NCI-H82 treated with DMSO at 0.1 percent for 48 hours (cell line): ENCODE measurements around the gene SNRPA1.

ENCODE experiments used
- DNase-seq: peaks from one replicate; lab custom pipeline; 2025; ENCODE audit not compliant: unreplicated experiment; lab: John Stamatoyannopoulos, UW

The SNRPA1 gene

DNA sequence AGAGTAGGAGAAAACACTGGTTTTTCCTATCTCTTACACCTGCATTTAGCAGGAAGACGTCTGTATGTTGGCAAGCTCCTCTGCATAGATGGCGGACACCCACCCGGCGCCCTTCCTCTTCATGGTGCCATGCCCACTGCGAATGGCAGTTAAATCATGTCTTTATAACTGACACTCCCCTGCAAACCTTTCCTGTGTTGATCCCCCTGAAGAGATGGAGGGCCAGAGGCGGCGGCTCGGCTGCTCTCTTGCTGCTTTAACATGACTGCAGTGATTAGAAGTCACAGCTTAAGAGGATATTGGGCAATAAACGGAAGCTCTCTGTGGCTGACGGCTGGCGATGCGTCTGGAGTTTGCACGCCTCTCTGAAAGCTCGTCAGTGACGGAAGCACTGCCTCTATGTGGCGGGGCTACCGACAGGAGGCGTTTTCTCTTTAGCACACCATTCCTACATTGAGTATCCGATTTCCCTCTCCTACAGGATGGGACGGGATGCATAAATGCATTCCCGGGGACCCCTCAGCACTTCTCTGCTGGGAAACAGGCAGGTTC, 25.5 kb upstream of the SNRPA1 start:
- DNase-seq = peak; percentile 43

DNA sequence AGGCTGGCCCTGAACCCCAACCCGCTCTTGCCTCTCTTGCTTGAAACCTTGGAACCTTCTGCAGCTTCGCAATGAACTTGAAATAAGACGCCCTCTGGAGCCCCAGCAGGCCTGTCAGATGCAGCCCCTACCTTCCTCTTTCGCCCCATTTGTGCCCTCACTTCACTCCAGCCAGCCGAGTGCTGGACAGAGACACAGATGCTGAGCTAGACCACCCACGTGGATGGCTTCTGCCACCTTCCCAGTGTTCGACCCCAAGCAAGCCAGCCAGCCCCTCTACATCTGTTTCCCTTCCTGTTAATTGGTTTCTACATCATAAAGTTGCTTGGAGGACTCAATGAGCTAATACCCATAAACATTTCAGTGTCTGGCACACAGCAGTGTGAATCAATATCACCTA, 23.8 kb upstream of the SNRPA1 start:
- DNase-seq = no peak

DNA sequence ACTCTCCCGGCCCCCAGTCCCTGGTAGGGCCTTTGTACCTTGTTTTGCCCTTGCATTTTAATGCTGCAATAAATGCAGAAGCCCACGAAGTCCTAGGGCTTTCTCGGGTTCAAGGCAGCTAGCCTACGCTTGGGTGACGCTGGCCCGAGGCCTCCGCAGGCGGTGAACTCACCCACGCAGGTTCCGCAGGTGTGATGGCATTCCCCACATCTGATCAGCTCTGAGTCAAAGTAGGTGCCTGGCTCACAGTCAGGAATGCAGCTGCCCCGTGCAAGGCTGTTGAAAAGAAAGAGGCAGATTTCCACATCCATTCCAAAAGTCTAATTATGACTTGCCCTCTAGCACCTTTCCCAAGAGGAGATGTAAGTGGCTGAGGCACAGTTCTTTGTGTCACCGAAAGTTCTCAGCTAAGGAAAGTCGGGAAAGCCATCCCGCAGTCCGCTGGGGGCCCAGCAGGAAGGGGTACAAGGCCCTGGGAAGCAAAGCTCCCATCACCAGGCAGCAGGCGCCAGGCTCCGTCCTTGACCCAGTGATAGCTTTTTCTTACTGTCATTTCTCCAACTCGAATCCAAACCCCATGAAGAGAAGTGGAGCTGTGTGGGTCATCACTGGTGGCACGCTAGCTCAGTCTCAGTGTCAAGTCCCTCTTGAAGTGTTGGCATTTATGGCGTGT, 23.2 kb upstream of the SNRPA1 start:
- no peak for DNase-seq

DNA sequence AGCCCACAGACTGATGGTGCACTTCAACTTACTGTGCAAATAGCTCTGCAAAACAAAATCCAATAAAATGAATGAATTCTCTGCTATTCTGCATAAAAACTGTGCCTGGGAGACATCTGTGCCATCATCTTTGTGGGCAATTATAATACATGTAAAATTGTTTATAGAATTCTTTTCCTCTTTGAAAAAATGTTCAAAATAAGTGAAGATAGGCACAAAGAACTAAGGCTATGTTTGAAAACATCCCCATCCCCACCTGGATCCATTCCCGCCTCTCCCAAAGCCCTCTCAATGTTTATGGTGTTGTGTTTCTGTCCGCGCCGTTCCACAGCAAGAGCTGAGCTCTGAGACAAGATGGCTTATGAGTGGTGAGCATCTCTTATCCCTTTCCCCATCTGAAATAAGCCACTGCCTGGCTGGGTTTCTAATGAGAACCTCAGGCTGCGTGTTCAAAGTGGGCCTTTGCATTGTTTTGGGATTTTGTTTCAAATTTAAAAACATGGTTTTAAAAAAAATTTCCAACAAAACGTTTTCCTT, 22.4 kb upstream of the SNRPA1 start:
- DNase-seq = no peak

- no peak for DNase-seq
These were observed 21.5 kb upstream of the SNRPA1 start for GRCh38 chr15:101316529-101316928.

GRCh38 chr15:101315736-101316135, 20.7 kb upstream of the SNRPA1 start:
- DNase-seq = no peak

GRCh38 chr15:101314336-101315125, 19.5 kb upstream of the SNRPA1 start:
- DNase-seq = no peak

DNA sequence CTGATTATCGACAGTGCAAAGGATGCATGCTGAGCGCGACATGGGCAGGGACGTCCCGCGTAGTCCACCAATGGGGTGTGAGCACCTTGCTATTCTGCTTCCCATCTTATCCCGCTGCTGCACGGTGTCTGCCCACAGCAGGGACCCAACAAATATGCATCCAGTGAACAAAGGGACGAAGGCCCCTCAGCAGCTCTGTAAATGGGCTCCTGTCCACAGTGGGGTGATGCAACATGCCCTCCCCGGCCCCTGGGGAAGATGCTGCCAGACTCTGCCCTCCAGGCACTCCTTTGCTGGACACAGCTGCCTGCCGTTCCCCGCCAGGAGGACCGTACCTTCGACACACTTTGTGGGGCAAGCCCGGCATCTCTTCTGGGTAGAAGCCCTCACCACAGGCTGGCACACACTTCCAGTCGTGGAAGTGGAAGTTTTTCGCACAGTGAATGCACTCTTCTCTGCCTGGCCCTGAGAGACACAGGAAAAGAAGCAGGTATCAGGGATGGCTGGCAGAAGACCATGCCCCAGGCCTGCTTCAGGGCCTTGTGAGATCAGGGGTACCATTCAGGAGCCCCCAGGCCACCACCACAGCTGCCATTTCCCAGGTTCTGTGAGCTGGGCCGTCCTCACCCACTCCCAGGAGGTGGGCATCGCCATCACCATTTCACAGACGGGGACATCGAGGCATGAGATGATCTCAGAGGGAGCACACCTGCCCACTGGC, 18.2 kb upstream of the SNRPA1 start:
- no peak for DNase-seq

GRCh38 chr15:101310508-101310907, 15.5 kb upstream of the SNRPA1 start:
- DNase-seq = no peak

DNA sequence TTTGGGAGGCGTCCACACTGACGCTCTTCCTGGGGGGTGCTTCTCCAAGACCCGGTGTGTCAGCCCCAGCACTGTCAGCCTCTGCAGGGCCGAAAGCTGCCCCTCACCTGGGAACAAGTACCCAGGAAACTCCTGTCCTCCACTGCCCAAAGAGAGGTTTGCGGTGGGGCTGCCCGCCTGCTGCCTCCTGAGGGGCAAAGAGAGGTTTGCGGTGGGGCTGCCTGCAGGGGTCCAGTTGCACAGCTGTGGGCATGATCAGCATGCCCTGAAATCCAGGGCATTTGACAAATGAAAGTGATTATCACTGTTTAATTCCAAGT, 15.1 kb upstream of the SNRPA1 start:
- no peak for DNase-seq

DNA sequence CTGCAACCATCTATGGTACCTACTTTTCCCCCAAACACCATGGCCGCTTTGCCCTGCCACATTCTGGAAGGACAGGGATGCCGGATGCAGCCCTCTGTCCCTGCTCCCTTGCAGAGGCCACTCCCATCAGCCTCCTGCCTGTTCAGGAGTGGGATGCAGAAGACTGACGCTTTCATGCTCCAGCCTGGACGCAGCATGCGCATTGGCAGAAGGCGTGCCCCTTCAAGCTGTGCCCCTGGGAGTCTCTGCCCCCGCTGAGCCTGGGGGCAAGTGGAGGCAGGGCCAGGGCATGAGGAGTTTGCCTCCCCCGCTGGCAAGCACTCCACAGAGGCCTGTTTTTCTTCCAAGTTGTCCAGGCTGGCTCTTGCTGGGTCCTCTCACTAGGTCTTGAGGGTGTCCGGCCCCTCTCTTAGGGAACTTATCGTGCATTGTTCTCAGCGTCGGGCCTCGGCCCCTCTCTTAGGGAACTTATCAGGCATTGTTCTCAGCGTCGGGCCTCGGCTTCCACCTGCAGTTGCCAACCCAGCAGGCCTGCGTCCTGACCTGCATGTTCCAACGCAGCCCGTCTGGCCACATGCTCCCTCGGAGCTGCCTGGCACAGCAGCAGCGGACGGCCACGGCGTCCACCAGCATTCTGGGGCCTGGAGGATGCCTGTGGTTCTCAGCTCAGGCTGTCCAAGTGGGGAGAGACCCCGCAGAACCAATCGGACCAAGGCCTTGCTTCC, 14.6 kb upstream of the SNRPA1 start:
- DNase-seq = no peak

DNA sequence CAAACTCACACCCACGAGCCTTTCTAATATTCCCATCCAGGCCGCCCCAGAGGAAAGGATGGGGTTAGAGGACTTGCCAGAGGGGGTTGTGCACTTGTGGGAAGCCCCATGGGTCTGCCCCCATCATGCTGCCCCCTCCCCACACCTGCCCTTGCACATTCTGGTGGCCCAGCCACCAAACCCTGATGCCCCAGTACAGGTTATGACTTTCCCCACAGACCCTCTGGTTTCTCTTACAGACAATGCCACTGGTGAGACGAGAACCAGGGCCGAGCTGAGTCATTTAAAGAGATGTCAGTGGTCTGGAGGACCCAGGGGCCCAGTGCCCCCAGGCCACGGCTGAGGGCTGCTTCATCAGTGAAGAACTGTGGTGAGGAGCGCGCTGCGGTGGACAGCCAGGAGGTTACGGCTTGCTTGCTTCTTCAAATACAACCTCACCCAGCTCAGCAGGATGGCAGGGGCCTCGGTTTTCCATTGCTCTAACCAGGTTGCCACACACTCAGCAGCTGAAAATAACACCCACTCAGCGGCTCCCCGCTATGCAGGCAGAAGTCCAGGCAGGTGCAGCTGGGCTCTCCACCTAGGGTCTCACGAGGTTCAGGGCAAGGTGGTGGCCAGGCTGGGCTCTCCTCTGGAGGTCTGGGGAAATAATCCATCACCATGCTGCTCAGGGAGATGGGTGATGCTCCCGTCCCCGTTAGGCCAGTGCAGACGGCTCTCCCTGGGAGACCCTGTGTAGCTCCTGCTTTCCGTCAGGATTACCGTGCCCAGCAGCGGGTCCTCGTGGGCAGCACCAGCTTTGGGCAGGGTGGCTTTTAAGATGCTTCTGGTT, 13.8 kb upstream of the SNRPA1 start:
- DNase-seq = no peak

GRCh38 chr15:101307897-101308603, 13.0 kb upstream of the SNRPA1 start:
- no peak for DNase-seq

DNA sequence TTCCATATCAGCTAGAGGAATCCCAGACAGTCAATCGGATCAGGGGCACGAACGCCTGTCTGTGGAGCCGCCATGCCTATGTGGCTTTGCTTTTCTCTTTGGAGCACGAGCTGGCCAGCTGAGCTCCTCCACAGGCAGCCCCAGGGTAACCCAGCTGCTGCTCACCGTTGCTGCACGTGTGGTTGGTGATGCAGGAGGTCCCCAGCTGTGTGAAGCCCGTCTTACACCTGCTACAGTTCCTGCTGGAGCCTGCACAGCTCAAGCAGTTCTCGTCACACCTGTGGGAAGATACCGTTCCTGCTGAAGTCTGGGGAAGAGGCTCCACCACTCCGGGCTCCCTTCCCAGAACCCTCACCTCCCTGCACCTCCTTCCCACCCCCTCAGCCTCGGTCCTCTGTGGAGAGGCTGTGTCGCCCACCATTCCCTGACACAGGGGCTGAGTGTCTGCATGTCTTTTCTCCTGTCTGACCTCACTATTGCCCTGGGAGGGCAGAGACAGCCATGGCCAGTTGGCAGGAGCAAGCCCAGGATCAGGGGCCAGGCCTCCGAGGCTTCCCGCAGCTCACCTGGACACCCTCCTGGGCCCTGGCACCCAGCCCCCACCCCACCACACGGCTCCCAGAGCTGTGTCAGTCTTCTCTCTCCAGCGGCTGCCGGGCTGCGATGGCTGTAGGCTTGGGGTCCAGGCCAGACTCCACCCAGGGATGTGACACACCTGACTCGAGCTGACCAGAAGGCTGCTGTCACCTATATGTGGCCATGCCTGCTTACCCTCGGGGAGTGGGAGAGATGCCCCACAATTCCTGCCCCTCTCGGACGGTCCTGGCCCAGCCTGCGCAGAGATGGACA, 12.2 kb upstream of the SNRPA1 start:
- DNase-seq = no peak

DNA sequence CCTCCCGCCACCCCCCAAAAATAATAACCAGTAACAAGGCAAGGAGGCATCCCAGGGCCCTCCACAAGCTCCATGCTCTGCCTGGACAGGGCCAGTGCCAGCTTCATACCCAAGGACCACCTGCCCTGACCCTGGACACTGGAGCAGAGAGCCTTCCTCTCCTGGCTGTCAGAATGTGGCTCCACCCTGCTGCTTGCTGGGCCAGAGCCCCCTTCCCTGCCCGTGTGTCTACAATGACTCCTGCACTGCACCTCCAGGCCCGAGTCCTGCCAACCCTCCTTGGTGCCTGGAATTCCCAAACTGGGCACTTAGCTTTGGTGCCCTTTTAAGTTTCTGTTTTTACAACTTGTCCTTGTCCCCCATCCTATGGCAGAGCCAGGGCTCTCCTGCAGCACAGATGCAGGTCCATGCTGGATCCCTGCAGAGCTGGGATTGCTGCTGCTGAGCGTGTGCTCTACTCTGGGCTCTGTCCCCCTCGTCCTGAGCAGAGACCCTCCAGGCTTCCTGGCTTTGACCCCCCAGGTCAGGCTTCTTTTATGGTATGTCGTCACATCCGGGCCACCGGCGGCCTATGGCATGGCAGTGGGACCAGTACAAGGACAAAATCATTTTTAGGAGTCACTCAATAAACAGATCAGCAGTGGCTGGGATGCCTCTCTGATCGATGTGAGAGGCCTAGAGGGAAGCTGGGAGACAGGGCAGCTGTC, 11.4 kb upstream of the SNRPA1 start:
- DNase-seq = no peak

GRCh38 chr15:101305820-101306255, 10.8 kb upstream of the SNRPA1 start:
- no peak for DNase-seq

DNA sequence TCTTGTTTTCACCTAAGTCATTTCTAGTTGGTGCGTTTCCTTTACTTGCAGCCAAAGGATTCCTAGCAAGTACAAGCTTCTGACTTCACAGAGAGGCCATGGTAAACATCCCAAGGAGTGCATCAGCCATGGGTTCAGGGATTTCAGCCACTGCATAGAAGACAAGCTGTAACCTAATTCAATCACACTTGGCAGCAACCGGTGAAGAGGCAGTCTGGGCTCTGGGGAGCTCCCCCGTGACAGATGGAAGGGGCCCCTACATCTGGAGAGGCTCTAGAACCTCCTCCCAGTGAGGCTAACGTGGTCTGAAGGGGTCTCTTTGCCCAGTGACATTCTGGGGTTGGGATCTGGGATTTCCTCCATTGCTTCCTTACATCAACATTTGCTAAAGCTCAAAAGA, 8.4 kb upstream of the SNRPA1 start:
- DNase-seq = no peak
